AG08395 (cell line): Measurements from ENCODE around the gene ETS2.
"Not testable (repeated sequence)": the region's sequence is repeated elsewhere in the genome, so short reads cannot be mapped to it uniquely, and the experiment has no call there.

Experiments used
- DNase-seq: peaks from one replicate; pipeline ENCODE4 v3.0.0; 2012; ENCODE audit warnings: mixed read lengths, low spot score

Gene ETS2

GRCh38 chr21:38818325-38818723, 12.6 kb downstream of the ETS2 start:
- no peak for DNase-seq

GRCh38 chr21:38819051-38819718, 13.5 kb downstream of the ETS2 start:
- DNase-seq: no peak

- peak; percentile 60 for DNase-seq
Measured at GRCh38 chr21:38819719-38820159, 14.0 kb downstream of the ETS2 start.

GRCh38 chr21:38820471-38821239, 14.9 kb downstream of the ETS2 start:
- no peak for DNase-seq

- DNase-seq: no peak
Measured at GRCh38 chr21:38821248-38821647, 15.5 kb downstream of the ETS2 start.

- no peak for DNase-seq
Measured at GRCh38 chr21:38821959-38822682, 16.4 kb downstream of the ETS2 start.

- no peak for DNase-seq
Measured at GRCh38 chr21:38822778-38823238, 17.1 kb downstream of the ETS2 start.

- no peak for DNase-seq
Measured at GRCh38 chr21:38823737-38824123, 18.0 kb downstream of the ETS2 start.

- DNase-seq: peak; percentile 67
Measured at GRCh38 chr21:38824124-38824822, 18.5 kb downstream of the ETS2 start.

GRCh38 chr21:38825269-38825668, 19.5 kb downstream of the ETS2 start:
- DNase-seq: no peak

- DNase-seq: no peak
Measured at GRCh38 chr21:38825921-38826320, 20.2 kb downstream of the ETS2 start.

GRCh38 chr21:38828111-38828510, 22.4 kb downstream of the ETS2 start:
- not testable (repeated sequence) for DNase-seq

GRCh38 chr21:38830671-38831525, 25.2 kb downstream of the ETS2 start:
- no peak for DNase-seq

GRCh38 chr21:38831526-38832467, 26.1 kb downstream of the ETS2 start:
- peak; percentile 84 for DNase-seq

GRCh38 chr21:38832664-38833063, 26.9 kb downstream of the ETS2 start:
- no peak for DNase-seq

GRCh38 chr21:38833117-38833516, 27.4 kb downstream of the ETS2 start:
- DNase-seq: no peak

- DNase-seq: no peak
Measured at GRCh38 chr21:38834725-38835124, 29.0 kb downstream of the ETS2 start.

GRCh38 chr21:38837806-38838461, 32.2 kb downstream of the ETS2 start:
- DNase-seq: no peak

- no peak for DNase-seq
Measured at GRCh38 chr21:38838598-38839327, 33.0 kb downstream of the ETS2 start.
